Sigmoid colon (tissue), 4 donors: ENCODE data around the gene TNNT2.

Experiments used
- EP300 ChIP-seq, 4 donors: sonication (generic); formaldehyde crosslinking; IDR thresholded peaks; one replicate each; pipeline ENCODE4 v1.6.1; 2017; ENCODE audit warnings: antibody characterized with exemption in 4 of 4
- POLR2A ChIP-seq, 2 donors: fragments of 450-650 bp; IDR thresholded peaks; one replicate each; pipeline ENCODE4 v1.6.1; 2016; ENCODE audit warnings: antibody characterized with exemption in 2 of 2, mild to moderate bottlenecking in 2 of 2, moderate library complexity in 2 of 2
- POLR2AphosphoS5 ChIP-seq, 4 donors: sonication (generic); formaldehyde crosslinking; IDR thresholded peaks; one replicate each; pipeline ENCODE4 v1.6.1; 2017; ENCODE audit warnings: antibody characterized with exemption in 4 of 4
- TF ChIP-seq, protein P1 (sequence below), 4 experiments: fragments of 450-650 bp in 3 of 4; fragments of 200-600 bp in 1 of 4; IDR thresholded peaks; one replicate each; pipeline ENCODE4 v1.5.1; 2016 to 2019; ENCODE audit warnings: antibody characterized with exemption in 4 of 4, mild to moderate bottlenecking in 3 of 4, moderate library complexity in 2 of 4

DNA sequence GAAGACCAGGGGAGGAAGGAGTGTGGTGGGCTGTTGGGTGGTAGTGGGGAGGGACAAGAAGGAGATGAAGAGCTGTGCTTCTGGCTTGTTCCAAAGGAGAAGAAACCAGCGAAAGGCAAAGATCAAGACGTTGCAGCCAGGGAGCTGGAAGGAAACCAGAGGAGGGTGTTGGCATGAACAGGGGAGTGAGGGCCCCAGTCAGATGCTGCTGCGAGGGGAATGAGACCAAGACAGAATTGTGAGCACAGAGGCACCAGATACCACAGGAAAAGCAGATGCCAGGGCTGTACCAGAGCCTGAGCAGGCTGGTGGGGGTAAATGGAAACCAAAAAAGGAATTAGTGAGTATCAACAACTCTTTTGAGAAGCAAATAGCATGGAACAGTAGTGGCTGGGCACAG lies 15.6 kb upstream of the TNNT2 start:
- TF ChIP-seq, protein P1, sequence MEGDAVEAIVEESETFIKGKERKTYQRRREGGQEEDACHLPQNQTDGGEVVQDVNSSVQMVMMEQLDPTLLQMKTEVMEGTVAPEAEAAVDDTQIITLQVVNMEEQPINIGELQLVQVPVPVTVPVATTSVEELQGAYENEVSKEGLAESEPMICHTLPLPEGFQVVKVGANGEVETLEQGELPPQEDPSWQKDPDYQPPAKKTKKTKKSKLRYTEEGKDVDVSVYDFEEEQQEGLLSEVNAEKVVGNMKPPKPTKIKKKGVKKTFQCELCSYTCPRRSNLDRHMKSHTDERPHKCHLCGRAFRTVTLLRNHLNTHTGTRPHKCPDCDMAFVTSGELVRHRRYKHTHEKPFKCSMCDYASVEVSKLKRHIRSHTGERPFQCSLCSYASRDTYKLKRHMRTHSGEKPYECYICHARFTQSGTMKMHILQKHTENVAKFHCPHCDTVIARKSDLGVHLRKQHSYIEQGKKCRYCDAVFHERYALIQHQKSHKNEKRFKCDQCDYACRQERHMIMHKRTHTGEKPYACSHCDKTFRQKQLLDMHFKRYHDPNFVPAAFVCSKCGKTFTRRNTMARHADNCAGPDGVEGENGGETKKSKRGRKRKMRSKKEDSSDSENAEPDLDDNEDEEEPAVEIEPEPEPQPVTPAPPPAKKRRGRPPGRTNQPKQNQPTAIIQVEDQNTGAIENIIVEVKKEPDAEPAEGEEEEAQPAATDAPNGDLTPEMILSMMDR (IDR thresholded peaks at IDR 0.05), result no peak
- TF ChIP-seq POLR2AphosphoS5 (IDR thresholded peaks at IDR 0.05) (no peak), POLR2A (IDR thresholded peaks at IDR 0.05) (no peak), EP300 (IDR thresholded peaks at IDR 0.05) (no peak)
